Esophagus squamous epithelium (tissue), 4 donors: Measurements from ENCODE around the gene CGB3.
"Not testable (repeated sequence)": the region's sequence is repeated elsewhere in the genome, so short reads cannot be mapped to it uniquely, and the experiment has no call there.

Experiments used
- CTCF ChIP-seq, 6 experiments: fragments of 450-650 bp in 4 of 6; fragments of 200-600 bp in 2 of 6; sonication (generic) in 2 of 6; IDR thresholded peaks; one replicate each; pipeline ENCODE4 v1.5.1; 2016 to 2019; ENCODE audit warnings: antibody characterized with exemption in 6 of 6, mild to moderate bottlenecking in 4 of 6, moderate library complexity in 4 of 6
- POLR2A ChIP-seq, 4 donors: fragments of 450-650 bp; IDR thresholded peaks; one replicate each; pipeline ENCODE4 v1.6.1; 2017; ENCODE audit warnings: antibody characterized with exemption in 4 of 4, mild to moderate bottlenecking in 4 of 4, moderate library complexity in 3 of 4

- TF ChIP-seq POLR2A, CTCF (IDR thresholded peaks at IDR 0.05): not testable (repeated sequence)
These were observed 26.4 kb upstream of the CGB3 start for GRCh38 chr19:49050376-49051033.
